GM23338 (cell line): ENCODE data around the gene UBE2D4. TPM values are rescaled to one million over a fixed set of nuclear protein-coding genes. Genes with fewer than 3 reads are reported as not detected.
"Not testable (repeated sequence)": the region's sequence is repeated elsewhere in the genome, so short reads cannot be mapped to it uniquely, and the experiment has no call there.

Source experiments
- ATAC-seq: fragments of 200-7000 bp; cut with Tn5 transposase; 3 replicates; pipeline ENCODE4 v1.9.1; 2020
- DNase-seq: peaks from one replicate; pipeline ENCODE4 v3.0.0-alpha.2; 2015; ENCODE audit warnings: low spot score
- H2AFZ ChIP-seq: fragments of 200-600 bp; sonication (generic); 2 replicates; pipeline ENCODE4 v1.8.0; 2016; ENCODE audit warnings: antibody characterized with exemption, mild to moderate bottlenecking, moderate library complexity
- H3F3A ChIP-seq: fragments of 200-600 bp; sonication (generic); replicated peaks from 2 replicates; pipeline ENCODE4 v1.8.0; 2017; ENCODE audit warnings: antibody characterized with exemption, mixed run types, low read depth
- H3K27ac ChIP-seq: fragments of 200-600 bp; sonication (generic); 2 replicates; pipeline ENCODE4 v1.6.1; 2016; ENCODE audit warnings: low read depth
- H3K27me3 ChIP-seq: fragments of 200-600 bp; sonication (generic); 2 replicates; pipeline ENCODE4 v1.8.0; 2016; ENCODE audit warnings: mild to moderate bottlenecking, mixed run types, moderate library complexity; ENCODE audit not compliant: insufficient read depth
- H3K36me3 ChIP-seq: fragments of 200-600 bp; sonication (generic); 2 replicates; pipeline ENCODE4 v1.8.0; 2016; ENCODE audit warnings: mild to moderate bottlenecking; ENCODE audit not compliant: insufficient read depth
- H3K4me1 ChIP-seq: fragments of 200-600 bp; sonication (generic); 2 replicates; pipeline ENCODE4 v1.8.0; 2016; ENCODE audit warnings: mild to moderate bottlenecking, moderate library complexity; ENCODE audit not compliant: insufficient read depth
- H3K4me2 ChIP-seq: fragments of 200-600 bp; sonication (generic); 2 replicates; pipeline ENCODE4 v1.7.1; 2017; ENCODE audit warnings: mixed run types
- H3K4me3 ChIP-seq: fragments of 200-600 bp; sonication (generic); 2 replicates; pipeline ENCODE4 v1.6.1; 2016; ENCODE audit warnings: mixed run types
- H3K79me2 ChIP-seq: fragments of 200-600 bp; sonication (generic); replicated peaks from 2 replicates; pipeline ENCODE4 v1.8.0; 2017; ENCODE audit warnings: mild to moderate bottlenecking; ENCODE audit not compliant: insufficient read depth
- H3K9me2 ChIP-seq: fragments of 200-600 bp; sonication (generic); 2 replicates; pipeline ENCODE4 v1.8.0; 2017; ENCODE audit not compliant: insufficient read depth
- H4K20me1 ChIP-seq: fragments of 200-600 bp; sonication (generic); replicated peaks from 2 replicates; pipeline ENCODE4 v1.8.0; 2017; ENCODE audit warnings: mild to moderate bottlenecking; ENCODE audit not compliant: insufficient read depth
- H3K27ac Mint-ChIP-seq: 2 replicates; pipeline ENCODE4 v1.8.0; 2020; ENCODE audit warnings: inconsistent platforms, mild to moderate bottlenecking, moderate library complexity, mixed read lengths
- H3K27me3 Mint-ChIP-seq: 3 replicates; pipeline ENCODE4 v1.8.0; 2022; ENCODE audit warnings: low read depth, mild to moderate bottlenecking, moderate library complexity, mixed read lengths, inconsistent platforms; ENCODE audit not compliant: insufficient read depth, poor library complexity
- H3K36me3 Mint-ChIP-seq: 3 replicates; pipeline ENCODE4 v1.8.0; 2021; ENCODE audit warnings: low read depth, mild to moderate bottlenecking, inconsistent platforms, moderate library complexity, mixed read lengths
- H3K4me1 Mint-ChIP-seq: 3 replicates; pipeline ENCODE4 v1.8.0; 2020; ENCODE audit warnings: mild to moderate bottlenecking, inconsistent platforms, mixed read lengths
- H3K4me3 Mint-ChIP-seq: 3 replicates; pipeline ENCODE4 v1.8.0; 2021; ENCODE audit warnings: moderate library complexity, mild to moderate bottlenecking, inconsistent platforms, mixed read lengths
- H3K9me3 Mint-ChIP-seq: 3 replicates; pipeline ENCODE4 v1.8.0; 2020; ENCODE audit warnings: moderate library complexity, mild to moderate bottlenecking, inconsistent platforms, mixed read lengths
- CREB1 ChIP-seq: fragments of 250-450 bp; sonication (Bioruptor Pico); IDR thresholded peaks from 2 replicates; pipeline ENCODE4 v1.5.0; 2020; ENCODE audit warnings: low read depth, mild to moderate bottlenecking, moderate library complexity
- CTCF ChIP-seq, 2 experiments: fragments of 200-600 bp in 1 of 2; sonication (generic) in 1 of 2; conservative IDR thresholded peaks; 2 replicates each; pipeline versions ENCODE4 v1.5.1 to v1.6.1; 2016 to 2017; ENCODE audit warnings: antibody characterized with exemption in 2 of 2, low read depth in 2 of 2, mild to moderate bottlenecking in 2 of 2, moderate library complexity in 1 of 2
- EZH2 ChIP-seq: fragments of 200-600 bp; sonication (generic); IDR thresholded peaks from one replicate; pipeline ENCODE4 v1.8.0; 2017; ENCODE audit warnings: antibody characterized with exemption, mild to moderate bottlenecking, low read depth; ENCODE audit not compliant: unreplicated experiment
- EZH2phosphoT487 ChIP-seq: fragments of 200-600 bp; sonication (generic); IDR thresholded peaks from one replicate; pipeline ENCODE4 v1.8.1; 2018; ENCODE audit warnings: antibody characterized with exemption; ENCODE audit not compliant: unreplicated experiment
- JUNB ChIP-seq: IDR thresholded peaks from one replicate; pipeline ENCODE4 v1.6.1; 2016; ENCODE audit warnings: antibody characterized with exemption; ENCODE audit not compliant: unreplicated experiment
- REST ChIP-seq: IDR thresholded peaks from one replicate; pipeline ENCODE4 v1.6.1; 2018; ENCODE audit warnings: antibody characterized with exemption; ENCODE audit not compliant: unreplicated experiment
- STAT1 ChIP-seq: IDR thresholded peaks from one replicate; pipeline ENCODE4 v1.6.1; 2016; ENCODE audit warnings: antibody characterized with exemption; ENCODE audit not compliant: unreplicated experiment
- ZNF114 ChIP-seq: fragments of 250-450 bp; sonication (Bioruptor Pico); IDR thresholded peaks from 2 replicates; pipeline ENCODE4 v1.5.0; 2020; ENCODE audit warnings: mild to moderate bottlenecking, moderate library complexity
- ZNF331 ChIP-seq: fragments of 250-450 bp; sonication (Bioruptor Pico); IDR thresholded peaks from 2 replicates; pipeline ENCODE4 v1.5.0; 2020; ENCODE audit warnings: low read depth, mild to moderate bottlenecking, moderate library complexity
- polyA plus RNA-seq: library from polyadenylated mRNA; unstranded; fragments of >200 nt; fragmentation: Nextera tagmentation; extraction: Ambion mirVana; gene quantifications from 2 replicates; pipeline ENCODE4 v1.2.1, GENCODE V29; 2016
- total RNA-seq: library from RNA; depleted of rRNA; stranded (reverse); fragments of >200 nt; shearing (Covaris generic); gene quantifications from 2 replicates; pipeline ENCODE4 v1.2.3, GENCODE V29; 2014
- TF ChIP-seq, protein P1 (sequence below): fragments of 250-450 bp; sonication (Bioruptor Pico); IDR thresholded peaks from 2 replicates; pipeline ENCODE4 v1.5.0; 2020; ENCODE audit warnings: mild to moderate bottlenecking, moderate library complexity
- TF ChIP-seq, protein P2 (sequence below): IDR thresholded peaks from 2 replicates; pipeline ENCODE4 v1.6.1; 2016; ENCODE audit warnings: antibody characterized with exemption

Gene UBE2D4
- total and polyA plus RNA-seq, 2 experiments from 2014 or later = 5.8 to 8.4 TPM

GRCh38 chr7:43960933-43961332 lies 34.7 kb downstream of the UBE2D4 start:
- H4K20me1 ChIP-seq = no peaks in the 10 kb centered on the region
- Mint-ChIP-seq H3K9me3 (peaks cover 5% of the 10 kb centered on the region), H3K27ac (no peak overlapping the region), H3K27me3 (peaks cover 8% of the 10 kb centered on the region), H3K4me3 (no peak overlapping the region), H3K4me1 (no peaks in the 10 kb centered on the region; the same call in 2 of the 3 replicates), H3K36me3 (peaks cover 19% of the 10 kb centered on the region)
- H3K4me1 ChIP-seq = no peaks in the 10 kb centered on the region
- H3K4me2 ChIP-seq = no peak overlapping the region
- TF ChIP-seq, protein P1, sequence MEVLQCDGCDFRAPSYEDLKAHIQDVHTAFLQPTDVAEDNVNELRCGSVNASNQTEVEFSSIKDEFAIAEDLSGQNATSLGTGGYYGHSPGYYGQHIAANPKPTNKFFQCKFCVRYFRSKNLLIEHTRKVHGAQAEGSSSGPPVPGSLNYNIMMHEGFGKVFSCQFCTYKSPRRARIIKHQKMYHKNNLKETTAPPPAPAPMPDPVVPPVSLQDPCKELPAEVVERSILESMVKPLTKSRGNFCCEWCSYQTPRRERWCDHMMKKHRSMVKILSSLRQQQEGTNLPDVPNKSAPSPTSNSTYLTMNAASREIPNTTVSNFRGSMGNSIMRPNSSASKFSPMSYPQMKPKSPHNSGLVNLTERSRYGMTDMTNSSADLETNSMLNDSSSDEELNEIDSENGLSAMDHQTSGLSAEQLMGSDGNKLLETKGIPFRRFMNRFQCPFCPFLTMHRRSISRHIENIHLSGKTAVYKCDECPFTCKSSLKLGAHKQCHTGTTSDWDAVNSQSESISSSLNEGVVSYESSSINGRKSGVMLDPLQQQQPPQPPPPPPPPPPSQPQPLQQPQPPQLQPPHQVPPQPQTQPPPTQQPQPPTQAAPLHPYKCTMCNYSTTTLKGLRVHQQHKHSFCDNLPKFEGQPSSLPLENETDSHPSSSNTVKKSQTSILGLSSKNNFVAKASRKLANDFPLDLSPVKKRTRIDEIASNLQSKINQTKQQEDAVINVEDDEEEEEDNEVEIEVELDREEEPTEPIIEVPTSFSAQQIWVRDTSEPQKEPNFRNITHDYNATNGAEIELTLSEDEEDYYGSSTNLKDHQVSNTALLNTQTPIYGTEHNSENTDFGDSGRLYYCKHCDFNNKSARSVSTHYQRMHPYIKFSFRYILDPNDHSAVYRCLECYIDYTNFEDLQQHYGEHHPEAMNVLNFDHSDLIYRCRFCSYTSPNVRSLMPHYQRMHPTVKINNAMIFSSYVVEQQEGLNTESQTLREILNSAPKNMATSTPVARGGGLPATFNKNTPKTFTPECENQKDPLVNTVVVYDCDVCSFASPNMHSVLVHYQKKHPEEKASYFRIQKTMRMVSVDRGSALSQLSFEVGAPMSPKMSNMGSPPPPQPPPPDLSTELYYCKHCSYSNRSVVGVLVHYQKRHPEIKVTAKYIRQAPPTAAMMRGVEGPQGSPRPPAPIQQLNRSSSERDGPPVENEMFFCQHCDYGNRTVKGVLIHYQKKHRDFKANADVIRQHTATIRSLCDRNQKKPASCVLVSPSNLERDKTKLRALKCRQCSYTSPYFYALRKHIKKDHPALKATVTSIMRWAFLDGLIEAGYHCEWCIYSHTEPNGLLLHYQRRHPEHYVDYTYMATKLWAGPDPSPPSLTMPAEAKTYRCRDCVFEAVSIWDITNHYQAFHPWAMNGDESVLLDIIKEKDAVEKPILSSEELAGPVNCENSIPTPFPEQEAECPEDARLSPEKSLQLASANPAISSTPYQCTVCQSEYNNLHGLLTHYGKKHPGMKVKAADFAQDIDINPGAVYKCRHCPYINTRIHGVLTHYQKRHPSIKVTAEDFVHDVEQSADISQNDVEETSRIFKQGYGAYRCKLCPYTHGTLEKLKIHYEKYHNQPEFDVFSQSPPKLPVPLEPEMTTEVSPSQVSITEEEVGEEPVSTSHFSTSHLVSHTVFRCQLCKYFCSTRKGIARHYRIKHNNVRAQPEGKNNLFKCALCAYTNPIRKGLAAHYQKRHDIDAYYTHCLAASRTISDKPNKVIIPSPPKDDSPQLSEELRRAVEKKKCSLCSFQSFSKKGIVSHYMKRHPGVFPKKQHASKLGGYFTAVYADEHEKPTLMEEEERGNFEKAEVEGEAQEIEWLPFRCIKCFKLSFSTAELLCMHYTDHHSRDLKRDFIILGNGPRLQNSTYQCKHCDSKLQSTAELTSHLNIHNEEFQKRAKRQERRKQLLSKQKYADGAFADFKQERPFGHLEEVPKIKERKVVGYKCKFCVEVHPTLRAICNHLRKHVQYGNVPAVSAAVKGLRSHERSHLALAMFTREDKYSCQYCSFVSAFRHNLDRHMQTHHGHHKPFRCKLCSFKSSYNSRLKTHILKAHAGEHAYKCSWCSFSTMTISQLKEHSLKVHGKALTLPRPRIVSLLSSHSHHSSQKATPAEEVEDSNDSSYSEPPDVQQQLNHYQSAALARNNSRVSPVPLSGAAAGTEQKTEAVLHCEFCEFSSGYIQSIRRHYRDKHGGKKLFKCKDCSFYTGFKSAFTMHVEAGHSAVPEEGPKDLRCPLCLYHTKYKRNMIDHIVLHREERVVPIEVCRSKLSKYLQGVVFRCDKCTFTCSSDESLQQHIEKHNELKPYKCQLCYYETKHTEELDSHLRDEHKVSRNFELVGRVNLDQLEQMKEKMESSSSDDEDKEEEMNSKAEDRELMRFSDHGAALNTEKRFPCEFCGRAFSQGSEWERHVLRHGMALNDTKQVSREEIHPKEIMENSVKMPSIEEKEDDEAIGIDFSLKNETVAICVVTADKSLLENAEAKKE = no peak
- TF ChIP-seq CTCF (conservative IDR thresholded peaks at IDR 0.05; ENCODE audit: low read depth in 2 of 2) (no peak), ZNF331 (CRISPR knock-in tag) (no peak), EZH2phosphoT487 (no peak), EZH2 (no peak), JUNB (no peak), ZNF114 (CRISPR knock-in tag) (no peak), STAT1 (no peak), CREB1 (CRISPR knock-in tag) (no peak), REST (no peak)
- TF ChIP-seq, protein P2, sequence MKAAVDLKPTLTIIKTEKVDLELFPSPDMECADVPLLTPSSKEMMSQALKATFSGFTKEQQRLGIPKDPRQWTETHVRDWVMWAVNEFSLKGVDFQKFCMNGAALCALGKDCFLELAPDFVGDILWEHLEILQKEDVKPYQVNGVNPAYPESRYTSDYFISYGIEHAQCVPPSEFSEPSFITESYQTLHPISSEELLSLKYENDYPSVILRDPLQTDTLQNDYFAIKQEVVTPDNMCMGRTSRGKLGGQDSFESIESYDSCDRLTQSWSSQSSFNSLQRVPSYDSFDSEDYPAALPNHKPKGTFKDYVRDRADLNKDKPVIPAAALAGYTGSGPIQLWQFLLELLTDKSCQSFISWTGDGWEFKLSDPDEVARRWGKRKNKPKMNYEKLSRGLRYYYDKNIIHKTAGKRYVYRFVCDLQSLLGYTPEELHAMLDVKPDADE = no peak
- no peak overlapping the region for H3K4me3 ChIP-seq
- no peaks in the 10 kb centered on the region for H3K27me3 ChIP-seq
- H3K36me3 ChIP-seq = no peaks in the 10 kb centered on the region
- H3F3A ChIP-seq = no peaks in the 10 kb centered on the region
- no peak overlapping the region for H2AFZ ChIP-seq
- no peak overlapping the region for H3K27ac ChIP-seq
- no peaks in the 10 kb centered on the region for H3K79me2 ChIP-seq
- peaks cover 8% of the 10 kb centered on the region; the same call in 1 of the 2 replicates for H3K9me2 ChIP-seq
- DNase-seq = no peak
- ATAC-seq = no peak

DNA sequence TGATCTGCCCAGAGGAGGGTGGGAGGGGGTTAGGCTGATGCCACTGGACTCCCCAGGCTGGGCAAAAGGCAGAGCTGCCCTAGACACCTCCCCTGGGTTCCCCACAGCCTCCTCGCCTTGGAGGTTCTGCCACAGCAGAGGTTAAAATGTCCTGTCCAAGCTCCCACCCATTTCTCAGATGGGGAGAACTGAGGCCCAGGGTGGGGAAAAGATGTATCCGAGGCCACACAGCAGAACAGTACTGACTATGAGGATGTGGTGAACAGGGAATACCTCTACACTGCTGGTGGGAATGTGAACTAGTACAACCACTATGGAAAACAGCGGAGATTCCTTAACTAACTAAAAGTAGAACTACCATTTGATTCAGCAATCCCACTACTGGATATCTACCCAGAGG lies 40.2 kb downstream of the UBE2D4 start:
- not testable (repeated sequence) for ATAC-seq, H3K4me2 ChIP-seq, H3K79me2 ChIP-seq, H3K27me3 ChIP-seq, H3K27ac ChIP-seq, H3K4me1 Mint-ChIP-seq, H3K4me1 ChIP-seq, H3K4me3 Mint-ChIP-seq, H3K27ac Mint-ChIP-seq, H3K27me3 Mint-ChIP-seq, H3K9me3 Mint-ChIP-seq, DNase-seq, H3F3A ChIP-seq, H3K4me3 ChIP-seq, H3K36me3 Mint-ChIP-seq, H2AFZ ChIP-seq, H3K36me3 ChIP-seq, H4K20me1 ChIP-seq, H3K9me2 ChIP-seq
